GM12878 (cell line): ENCODE results near the gene SPARC. TPM values are rescaled to one million over a fixed set of nuclear protein-coding genes. Genes with fewer than 3 reads are reported as not detected.

Source experiments
- ATAC-seq: fragments of 200-7000 bp; cut with Tn5 transposase; 3 replicates; pipeline ENCODE4 v1.9.1; 2020; ENCODE audit warnings: mild to moderate bottlenecking, moderate library complexity
- BruUV-seq: library from RNA; stranded (reverse); fragments of 400-500 nt; replicated peaks from 2 replicates; lab custom pipeline; 2021; lab: Mats Ljungman, UMichigan
- CTCF ChIA-PET: fragments of 300-600 bp; sonication (Branson Sonifier 250); formaldehyde crosslinking; extraction: SDS; loops from one replicate; lab custom pipeline; 2021; ENCODE audit warnings: inconsistent platforms; lab: Yijun Ruan, JAX
- POLR2A ChIA-PET: fragments of 350-600 bp; formaldehyde crosslinking; extraction: SDS; loops from one replicate; lab custom pipeline; 2021; ENCODE audit warnings: inconsistent platforms; lab: Charles Lee
- RAD21 ChIA-PET: fragments of 300-600 bp; sonication (Branson Sonifier 250); formaldehyde crosslinking; loops from one replicate; lab custom pipeline; 2023; ENCODE audit warnings: antibody characterized with exemption; ENCODE audit not compliant: unreplicated experiment; lab: Charles Lee
- SMC1A ChIA-PET: fragments of 300-600 bp; sonication (Branson Sonifier 250); formaldehyde crosslinking; loops from one replicate; lab custom pipeline; 2023; ENCODE audit not compliant: unreplicated experiment, uncharacterized antibody; lab: Charles Lee
- DNase-seq: peaks from one replicate; pipeline ENCODE4 v3.0.0-alpha.2; 2011; ENCODE audit warnings: low read depth, low spot score
- FAIRE-seq: peaks from 3 replicates; lab custom pipeline; 2011; peaks lifted over from hg19 to GRCh38; lab: Jason Lieb, UNC
- H2AFZ ChIP-seq: 2 replicates; pipeline ENCODE4 v1.6.0; 2011; ENCODE audit warnings: low read depth, low read length, control low read depth; ENCODE audit not compliant: control insufficient read depth
- H3K27ac ChIP-seq: 2 replicates; pipeline ENCODE4 v1.5.1; 2011; ENCODE audit warnings: control low read depth; ENCODE audit not compliant: control insufficient read depth, insufficient read depth
- H3K27me3 ChIP-seq, 2 experiments: replicated peaks in 1 of 2; 2 replicates each; pipeline versions ENCODE4 v1.6.0 to v1.6.1; 2011; ENCODE audit warnings: low read length in 1 of 2; ENCODE audit not compliant: control insufficient read depth in 2 of 2, insufficient read depth in 2 of 2
- H3K36me3 ChIP-seq, 2 experiments: 2 replicates each; pipeline ENCODE4 v1.5.1; 2011; ENCODE audit warnings: low read length in 1 of 2; ENCODE audit not compliant: control insufficient read depth in 2 of 2, insufficient read depth in 2 of 2
- H3K4me1 ChIP-seq: 2 replicates; pipeline ENCODE4 v1.6.1; 2011; ENCODE audit warnings: mild to moderate bottlenecking, low read length, moderate library complexity, mixed read lengths; ENCODE audit not compliant: control insufficient read depth, insufficient read depth
- H3K4me2 ChIP-seq: 2 replicates; pipeline ENCODE4 v1.6.0; 2011; ENCODE audit warnings: control low read depth; ENCODE audit not compliant: control insufficient read depth, insufficient read depth
- H3K4me3 ChIP-seq: fragments of 200-600 bp; sonication (generic); 2 replicates; pipeline ENCODE4 v1.5.1; 2016
- H3K79me2 ChIP-seq: 2 replicates; pipeline ENCODE4 v1.6.0; 2011; ENCODE audit warnings: low read length; ENCODE audit not compliant: control insufficient read depth, insufficient read depth
- H3K9ac ChIP-seq: 2 replicates; pipeline ENCODE4 v1.8.0; 2011; ENCODE audit warnings: low read length, control low read depth, mixed read lengths; ENCODE audit not compliant: control insufficient read depth, insufficient read depth
- H3K9me3 ChIP-seq: replicated peaks from 3 replicates; pipeline ENCODE4 v1.5.1; 2011; ENCODE audit warnings: mild to moderate bottlenecking, low read length; ENCODE audit not compliant: control insufficient read depth, insufficient read depth
- H4K20me1 ChIP-seq: 2 replicates; pipeline ENCODE4 v1.6.0; 2011; ENCODE audit not compliant: control insufficient read depth, insufficient read depth
- CBFB ChIP-seq: IDR thresholded peaks from 2 replicates; pipeline ENCODE4 v1.6.1; 2016; ENCODE audit warnings: antibody characterized with exemption, low read depth
- DPF2 ChIP-seq: fragments of 450-650 bp; IDR thresholded peaks from 2 replicates; pipeline ENCODE4 v1.6.1; 2017; ENCODE audit warnings: mild to moderate bottlenecking
- FOXM1 ChIP-seq: IDR thresholded peaks from 2 replicates; pipeline ENCODE4 v1.6.1; 2012; ENCODE audit warnings: low read depth, mild to moderate bottlenecking, inconsistent platforms, low read length, moderate library complexity
- IRF4 ChIP-seq: IDR thresholded peaks from 2 replicates; pipeline ENCODE4 v1.6.1; 2011; ENCODE audit warnings: low read depth, low read length
- KLF5 ChIP-seq: fragments of 450-650 bp; IDR thresholded peaks from 2 replicates; pipeline ENCODE4 v1.6.1; 2014; ENCODE audit warnings: mild to moderate bottlenecking; ENCODE audit not compliant: partially characterized antibody
- NFXL1 ChIP-seq: fragments of 450-650 bp; IDR thresholded peaks from 2 replicates; pipeline ENCODE4 v1.6.1; 2017; ENCODE audit warnings: antibody characterized with exemption, mild to moderate bottlenecking, borderline replicate concordance
- NKRF ChIP-seq: fragments of 450-650 bp; conservative IDR thresholded peaks from 2 replicates; pipeline ENCODE4 v1.6.1; 2017; ENCODE audit warnings: mild to moderate bottlenecking, moderate library complexity
- RELA ChIP-seq: fragments of 450-650 bp; IDR thresholded peaks from 2 replicates; pipeline ENCODE4 v1.8.0; 2014; ENCODE audit warnings: borderline replicate concordance; ENCODE audit not compliant: partially characterized antibody
- USF2 ChIP-seq: IDR thresholded peaks from 2 replicates; pipeline ENCODE4 v1.6.1; 2011; ENCODE audit warnings: low read depth, low read length, improper control_type of control experiment, borderline replicate concordance
- ZBED1 ChIP-seq: IDR thresholded peaks from 2 replicates; pipeline ENCODE4 v1.6.1; 2016; ENCODE audit warnings: borderline replicate concordance
- ZNF24 ChIP-seq: fragments of 450-650 bp; IDR thresholded peaks from 2 replicates; pipeline ENCODE4 v1.6.1; 2017; ENCODE audit warnings: antibody characterized with exemption, mild to moderate bottlenecking
- ZNF384 ChIP-seq: IDR thresholded peaks from 2 replicates; pipeline ENCODE4 v1.6.1; 2012; ENCODE audit warnings: low read depth, mild to moderate bottlenecking, low read length, improper control_type of control experiment, borderline replicate concordance
- ZNF622 ChIP-seq: fragments of 450-650 bp; IDR thresholded peaks from 2 replicates; pipeline ENCODE4 v1.6.1; 2017; ENCODE audit warnings: mild to moderate bottlenecking, inconsistent platforms
- WGBS: methylation state at CpG from one replicate; pipeline ENCODE4 v1.1.6; 2016; ENCODE audit warnings: low lambda C conversion rate; ENCODE audit not compliant: insufficient replicate concordance, insufficient coverage; ENCODE audit errors: missing lambda C conversion rate; 5-methylcytosine and 5-hydroxymethylcytosine counted together
- in situ Hi-C: fragments of 300-500 bp; cut with MboI; formaldehyde crosslinking; loops from 9 replicates; pipeline ENCODE4 v1.14.3; 2018; ENCODE audit warnings: mixed read lengths
- intact Hi-C: fragments of 100-400 bp; cut with micrococcal nuclease; formaldehyde crosslinking; loops from one replicate; pipeline ENCODE4 v1.14.2; 2022; ENCODE audit not compliant: unreplicated experiment
- polyA plus RNA-seq, 11 experiments: library from polyadenylated mRNA; depleted of rRNA in 4 of 11; unstranded in 6 of 11; stranded (reverse) in 5 of 11; fragments of >200 nt; fragmentation: Nextera tagmentation in 4 of 11; fragmentation: Illumina TruSeq in 1 of 11; extraction: Ambion mirVana in 4 of 11; extraction: Trizol in 1 of 11; gene quantifications; 1 replicate in 1 of 11; 2 replicates in 10 of 11; pipeline versions ENCODE4 v1.2.1 to v1.2.3, GENCODE V29; 2011 to 2016; ENCODE audit warnings: inconsistent platforms in 2 of 11, missing spikeins in 2 of 11, low read depth in 1 of 11
- total RNA-seq, 4 experiments: library from RNA; depleted of rRNA in 3 of 4; stranded (reverse); fragments of >200 nt in 3 of 4; fragmentation: Illumina TruSeq in 1 of 4; extraction: Trizol in 1 of 4; gene quantifications; 2 replicates each; pipeline versions ENCODE4 v1.2.1 to v1.2.3, GENCODE V29; 2013 to 2021

The SPARC gene
- total and polyA plus RNA-seq, 10 of the 15 experiments (the other 5 are each of a cell fraction or from before 2014, with no cell fraction given), result 29.6 to 154 (median 57.0) TPM

DNA sequence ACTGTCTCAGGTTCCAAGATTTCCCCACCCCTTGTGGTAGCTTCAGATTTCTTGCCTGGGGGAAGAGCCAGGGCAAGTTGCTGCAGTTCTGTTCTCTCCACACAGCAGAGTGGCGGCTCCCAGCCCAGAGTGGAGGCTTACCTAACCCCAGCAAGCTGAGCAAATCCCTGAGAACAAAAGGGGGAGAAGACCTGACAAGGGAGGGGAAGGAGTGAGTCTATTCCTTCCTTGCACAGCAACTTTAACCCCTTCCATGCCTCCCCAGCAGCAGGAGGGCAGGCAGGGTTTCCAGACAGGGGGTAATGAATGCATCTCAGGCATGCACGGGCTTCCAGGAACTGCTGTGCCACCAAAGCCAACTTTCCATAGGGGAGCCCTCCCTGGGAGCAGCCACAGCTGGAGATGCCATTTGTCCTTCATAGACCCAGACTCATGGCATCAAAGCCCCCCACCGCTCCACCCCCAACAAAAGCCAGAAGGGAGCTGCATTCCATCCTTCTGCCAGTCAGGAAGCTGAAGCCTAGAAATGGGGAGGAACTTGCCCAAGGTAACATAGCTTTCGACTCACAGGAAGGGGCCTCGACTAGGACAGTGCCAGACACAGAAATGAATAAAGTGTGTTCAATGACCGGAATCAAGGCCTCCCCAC is 66.8 kb downstream of the SPARC start:
- H3K27ac ChIP-seq, result no peak overlapping the region
- BruUV-seq, result no TSS peak
- intact Hi-C loops (no loop called here), in situ Hi-C loops (no loop called here)
- 36% methylated on average over 6 of the region's 6 CpGs for WGBS
- no peaks in the 10 kb centered on the region for H4K20me1 ChIP-seq
- TF ChIP-seq RELA (no peak), KLF5 (no peak), ZNF24 (no peak), NKRF (no peak), FOXM1 (no peak), ZNF622 (no peak), ZNF384 (no peak), IRF4 (no peak), USF2 (no peak), ZBED1 (no peak), CBFB (no peak), DPF2 (no peak), NFXL1 (no peak)
- H3K4me1 ChIP-seq, result peaks cover 5% of the 10 kb centered on the region
- ChIA-PET CTCF (interaction anchor here (1.1 to 2.0 kb wide), 2 partner anchors 97 to 101 kb away, joined by 3 to 7 read pairs; no protein-coding TSS in a partner anchor), POLR2A (interaction anchor here (1.0 kb wide), 1 partner anchor 11 kb away, joined by 3 read pairs; no protein-coding TSS in a partner anchor), SMC1A (interaction anchor here (0.9 to 2.1 kb wide), 3 partner anchors 10 to 32 kb away, joined by 3 to 9 read pairs (median 6); no protein-coding TSS in a partner anchor), RAD21 (interaction anchor here (0.7 to 3.4 kb wide), 3 partner anchors 29 to 41 kb away, joined by 3 to 17 read pairs (median 3); no protein-coding TSS in a partner anchor)
- H3K9me3 ChIP-seq, result no peaks in the 10 kb centered on the region
- DNase-seq, result no peak
- H3K79me2 ChIP-seq, result no peaks in the 10 kb centered on the region
- no peaks in the 10 kb centered on the region for H3K36me3 ChIP-seq
- no peak overlapping the region for H3K4me2 ChIP-seq
- H3K4me3 ChIP-seq, result no peak overlapping the region
- ATAC-seq, result no peak
- H3K27me3 ChIP-seq, result no peaks in the 10 kb centered on the region; a peak in 1 of 4 replicates
- FAIRE-seq, result no peak
- H2AFZ ChIP-seq, result no peak overlapping the region
- no peak overlapping the region for H3K9ac ChIP-seq
